AG09309 (cell line): ENCODE data around the gene LIN7C.

Experiments
- DNase-seq: peaks from one replicate; pipeline ENCODE4 v3.0.0-alpha.2; 2010; ENCODE audit warnings: low read depth
- H3K4me3 ChIP-seq: 2 replicates; pipeline ENCODE4 v1.5.1; 2011; ENCODE audit warnings: mild to moderate bottlenecking, low read depth, low read length, moderate library complexity; ENCODE audit not compliant: control insufficient read depth
- CTCF ChIP-seq: IDR thresholded peaks from 2 replicates; pipeline ENCODE4 v1.5.1; 2011; ENCODE audit warnings: mild to moderate bottlenecking, low read depth, low read length, inconsistent platforms; ENCODE audit not compliant: insufficient read depth, control insufficient read depth; ENCODE audit errors: missing control alignments

Gene LIN7C

GRCh38 chr11:27468209-27468994, 38.2 kb downstream of the LIN7C start:
- peak; percentile 68 for DNase-seq
- TF ChIP-seq CTCF = no peak
- H3K4me3 ChIP-seq = no peak overlapping the region

- TF ChIP-seq CTCF = no peak
- no peak overlapping the region for H3K4me3 ChIP-seq
- DNase-seq = no peak
Measured at GRCh38 chr11:27467181-27467913, 39.2 kb downstream of the LIN7C start.

GRCh38 chr11:27466363-27466762, 40.2 kb downstream of the LIN7C start:
- no peak for TF ChIP-seq CTCF
- DNase-seq = no peak

GRCh38 chr11:27465629-27466028, 40.9 kb downstream of the LIN7C start:
- no peak for DNase-seq
- H3K4me3 ChIP-seq = no peak overlapping the region
- TF ChIP-seq CTCF = no peak

More at GRCh38 chr11:27466363-27466762, 40.2 kb downstream of the LIN7C start:
- H3K4me3 ChIP-seq = no peak overlapping the region

- H3K4me3 ChIP-seq = no peak overlapping the region
- no peak for TF ChIP-seq CTCF
- DNase-seq = no peak
Measured at GRCh38 chr11:27464909-27465308, 41.7 kb downstream of the LIN7C start.

- TF ChIP-seq CTCF = no peak
- no peak for DNase-seq
- H3K4me3 ChIP-seq = no peak overlapping the region
Measured at GRCh38 chr11:27464289-27464696, 42.3 kb downstream of the LIN7C start.
